GM21717 (cell line): Measurements from ENCODE around the gene PNKD.

Experiments used
- ATAC-seq: cut with Tn5 transposase; IDR thresholded peaks from one replicate; pipeline ENCODE4 v1.9.1; 2021; ENCODE audit warnings: mild to moderate bottlenecking, moderate library complexity; ENCODE audit not compliant: unreplicated experiment

Gene PNKD

DNA sequence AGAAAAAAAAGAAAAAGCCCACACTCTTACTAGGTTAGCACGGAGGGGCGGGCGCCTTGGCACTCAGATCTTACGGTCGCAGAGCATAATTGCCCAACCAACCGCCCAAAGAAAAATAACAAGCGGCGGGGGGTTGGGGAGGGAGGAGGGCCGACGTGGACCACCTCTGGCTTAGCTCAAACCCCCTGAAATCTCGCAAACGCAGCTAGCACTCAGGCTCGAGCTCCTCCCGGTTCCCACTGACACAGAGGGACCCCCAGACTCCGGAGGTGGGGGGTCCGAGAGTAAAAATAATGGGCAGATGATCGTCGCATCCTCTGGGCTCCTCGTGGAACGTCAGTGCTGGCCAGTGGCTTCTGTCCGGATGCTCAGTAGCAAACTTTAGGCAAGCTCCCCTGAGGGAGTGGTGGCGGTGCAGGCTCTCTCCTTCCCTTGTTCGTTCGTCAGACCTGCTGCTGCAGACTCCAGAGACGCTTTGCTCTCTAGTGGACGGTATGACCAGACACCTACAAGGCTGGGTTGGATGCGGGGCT lies 98.4 kb downstream of the PNKD start:
- no peak for ATAC-seq

DNA sequence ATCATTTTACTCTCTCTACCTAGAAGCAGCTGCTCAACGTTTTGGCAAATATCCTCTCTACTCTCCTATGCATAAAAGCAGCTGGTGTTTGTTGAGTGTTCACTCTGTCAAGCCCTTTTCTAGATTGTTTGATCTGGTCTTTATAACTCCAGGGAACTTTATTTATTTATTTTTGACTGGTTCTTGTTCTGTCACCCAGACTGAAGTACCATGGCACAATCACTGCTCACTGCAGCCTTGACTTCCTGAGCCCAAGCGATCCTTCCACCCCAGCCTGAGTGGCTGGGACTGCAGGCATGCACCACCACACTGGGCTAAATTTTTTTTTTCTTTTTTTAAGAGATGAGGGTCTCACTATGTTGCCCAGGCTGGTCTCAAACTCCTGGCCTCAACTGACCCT lies 99.0 kb downstream of the PNKD start:
- no peak for ATAC-seq

DNA sequence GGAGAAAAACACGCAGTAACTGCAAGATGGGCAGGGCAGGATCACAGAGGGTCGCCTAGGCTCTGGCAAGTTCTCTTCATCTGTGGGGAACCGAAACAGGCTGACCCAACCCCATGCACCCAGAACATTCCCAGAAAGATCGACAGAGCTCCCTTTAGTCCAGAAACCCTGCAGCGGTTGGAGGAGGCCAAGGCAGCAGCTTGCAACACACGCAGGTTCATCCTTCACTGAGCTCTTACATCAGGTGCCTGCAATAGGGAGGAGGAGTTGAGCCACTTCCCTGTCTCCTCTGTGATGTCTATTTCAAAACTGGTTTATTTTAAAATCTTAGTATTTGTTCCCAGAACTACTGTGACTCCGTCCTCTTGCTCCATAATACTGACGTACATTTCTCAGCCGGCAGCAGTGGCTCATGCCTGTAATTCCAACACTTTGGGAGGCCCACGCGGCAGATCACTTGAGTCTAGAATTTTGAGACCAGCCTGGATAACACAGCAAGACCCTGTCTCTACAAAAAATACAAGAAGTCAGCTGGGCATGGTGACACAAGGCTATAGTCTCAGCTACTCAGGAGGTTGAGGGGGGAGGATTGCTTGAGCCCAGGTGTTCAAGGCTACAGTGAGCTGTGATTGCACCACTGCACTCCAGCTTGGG lies 100.2 kb downstream of the PNKD start:
- no peak for ATAC-seq

DNA sequence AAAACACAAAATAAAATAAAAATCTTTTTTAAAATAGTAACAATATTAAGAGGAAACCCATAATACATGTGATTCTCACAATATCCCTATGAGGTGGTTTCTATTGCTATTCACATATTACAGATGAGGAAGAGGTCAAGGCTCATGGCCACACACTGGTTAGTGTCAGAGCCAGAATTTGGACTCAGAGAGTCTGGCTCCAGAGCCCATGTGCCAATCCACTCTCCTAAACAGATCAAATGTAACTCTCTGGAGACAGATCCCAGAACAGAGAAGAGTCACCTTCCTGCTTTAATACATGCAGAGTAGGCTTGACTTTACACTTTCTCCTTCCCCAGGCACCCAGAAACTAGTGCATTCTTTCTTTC lies 101.6 kb downstream of the PNKD start:
- ATAC-seq, result no peak

DNA sequence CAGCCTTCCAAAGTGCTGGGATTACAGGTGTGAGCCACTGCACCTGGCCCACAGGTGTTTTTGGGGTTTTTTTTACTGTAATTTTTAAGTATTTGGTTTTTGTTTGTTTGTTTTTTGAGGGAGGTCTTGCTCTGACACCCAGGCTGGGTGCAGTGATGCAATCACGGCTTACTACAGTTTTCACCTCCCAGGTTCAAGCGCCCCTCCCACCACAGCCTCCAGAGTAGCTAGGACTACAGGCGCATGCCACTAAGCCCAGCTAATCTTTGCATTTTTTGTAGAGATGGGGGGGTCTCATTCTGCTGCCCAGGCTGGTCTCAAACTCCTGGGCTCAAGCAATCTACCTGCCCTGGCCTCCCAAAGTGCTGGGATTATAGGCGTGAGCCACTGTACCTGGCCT lies 104.5 kb downstream of the PNKD start:
- no peak for ATAC-seq

DNA sequence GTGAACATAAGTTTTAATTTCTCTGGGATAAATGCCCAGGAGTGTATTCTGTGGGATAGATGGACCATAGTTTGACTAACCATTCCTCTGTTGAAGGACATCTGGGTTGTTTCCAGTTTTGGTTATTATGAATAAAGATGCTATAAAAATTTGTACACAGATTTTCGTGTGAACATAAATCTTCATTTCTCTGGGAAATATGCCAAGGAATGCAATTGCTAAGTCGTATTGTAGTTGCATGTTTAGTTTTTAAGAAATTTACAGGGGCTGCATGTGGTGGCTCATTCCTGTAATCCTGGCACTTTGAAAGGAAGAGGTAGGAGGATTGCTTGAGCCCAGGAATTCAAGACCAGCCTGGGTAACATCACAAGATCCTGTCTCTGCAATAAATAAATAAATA lies 104.9 kb downstream of the PNKD start:
- ATAC-seq, result no peak

DNA sequence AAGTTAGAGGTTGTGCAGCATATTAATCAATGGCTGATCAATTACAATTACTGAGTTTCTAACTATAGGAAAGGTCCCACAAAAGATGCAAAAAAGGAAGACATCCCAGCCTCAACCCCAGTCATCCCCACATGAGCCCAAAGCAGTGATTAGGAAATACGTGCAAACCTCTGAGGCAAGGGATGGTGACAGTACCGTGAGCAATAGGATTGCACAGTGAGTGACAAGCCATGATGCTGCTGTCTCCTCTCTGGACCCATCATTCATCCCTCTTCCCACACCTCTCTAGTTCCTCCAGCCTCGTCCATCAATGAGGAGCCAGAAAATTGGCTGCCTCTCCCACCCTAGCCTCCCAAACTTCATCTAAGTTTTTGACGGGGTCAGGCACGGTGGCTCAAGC lies 107.7 kb downstream of the PNKD start:
- no peak for ATAC-seq

GRCh38 chr2:218381916-218382366 lies 111.6 kb downstream of the PNKD start, which contains the start of gene SLC11A1:
Gene SLC11A1, plus strand, starts transcription at chr2:218382273. Its CDS starts 96 bp downstream, at chr2:218382369.
- ATAC-seq, result no peak

DNA sequence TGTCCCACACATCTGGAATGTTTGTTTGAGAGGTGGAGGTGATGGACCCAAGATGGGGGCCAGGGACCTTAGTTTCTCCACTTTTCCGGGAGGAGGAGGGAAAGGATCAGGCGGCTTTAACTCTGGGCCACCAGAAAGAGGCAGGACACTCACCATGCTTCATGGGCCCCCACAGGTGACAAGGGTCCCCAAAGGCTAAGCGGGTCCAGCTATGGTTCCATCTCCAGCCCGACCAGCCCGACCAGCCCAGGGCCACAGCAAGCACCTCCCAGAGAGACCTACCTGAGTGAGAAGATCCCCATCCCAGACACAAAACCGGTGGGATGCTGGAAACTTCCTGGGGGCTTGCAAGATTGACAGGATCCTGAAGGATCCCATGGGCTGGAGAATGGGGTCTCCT lies 112.5 kb downstream of the PNKD start:
- ATAC-seq, result no peak

DNA sequence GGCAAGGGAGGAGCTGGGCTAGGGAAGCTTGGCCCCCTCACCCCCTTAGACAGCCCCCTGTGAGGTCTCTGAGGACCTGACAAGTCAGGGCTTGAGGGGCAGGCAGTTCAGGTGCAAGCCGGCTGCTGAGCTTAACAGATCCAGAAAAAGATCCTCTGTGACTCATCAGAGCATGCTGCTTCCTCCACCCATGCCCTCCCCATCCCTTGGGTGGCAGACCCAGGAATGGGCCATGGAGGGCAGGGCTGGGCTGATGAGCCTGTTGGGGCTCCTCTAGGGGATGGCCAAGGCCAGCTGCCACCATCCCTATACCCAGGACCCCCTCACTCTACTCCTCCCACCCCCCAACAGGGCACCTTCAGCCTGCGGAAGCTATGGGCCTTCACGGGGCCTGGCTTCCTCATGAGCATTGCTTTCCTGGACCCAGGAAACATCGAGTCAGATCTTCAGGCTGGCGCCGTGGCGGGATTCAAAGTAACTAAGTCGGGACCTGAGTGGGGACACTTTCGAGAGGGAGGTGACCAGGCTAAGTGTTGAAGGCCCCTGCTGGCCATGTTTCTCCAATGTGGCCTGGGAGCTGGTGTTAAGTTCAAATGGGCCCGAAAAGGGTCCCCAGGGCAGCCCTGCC lies 113.7 kb downstream of the PNKD start:
- no peak for ATAC-seq

GRCh38 chr2:218384975-218385374 lies 114.7 kb downstream of the PNKD start:
- no peak for ATAC-seq

DNA sequence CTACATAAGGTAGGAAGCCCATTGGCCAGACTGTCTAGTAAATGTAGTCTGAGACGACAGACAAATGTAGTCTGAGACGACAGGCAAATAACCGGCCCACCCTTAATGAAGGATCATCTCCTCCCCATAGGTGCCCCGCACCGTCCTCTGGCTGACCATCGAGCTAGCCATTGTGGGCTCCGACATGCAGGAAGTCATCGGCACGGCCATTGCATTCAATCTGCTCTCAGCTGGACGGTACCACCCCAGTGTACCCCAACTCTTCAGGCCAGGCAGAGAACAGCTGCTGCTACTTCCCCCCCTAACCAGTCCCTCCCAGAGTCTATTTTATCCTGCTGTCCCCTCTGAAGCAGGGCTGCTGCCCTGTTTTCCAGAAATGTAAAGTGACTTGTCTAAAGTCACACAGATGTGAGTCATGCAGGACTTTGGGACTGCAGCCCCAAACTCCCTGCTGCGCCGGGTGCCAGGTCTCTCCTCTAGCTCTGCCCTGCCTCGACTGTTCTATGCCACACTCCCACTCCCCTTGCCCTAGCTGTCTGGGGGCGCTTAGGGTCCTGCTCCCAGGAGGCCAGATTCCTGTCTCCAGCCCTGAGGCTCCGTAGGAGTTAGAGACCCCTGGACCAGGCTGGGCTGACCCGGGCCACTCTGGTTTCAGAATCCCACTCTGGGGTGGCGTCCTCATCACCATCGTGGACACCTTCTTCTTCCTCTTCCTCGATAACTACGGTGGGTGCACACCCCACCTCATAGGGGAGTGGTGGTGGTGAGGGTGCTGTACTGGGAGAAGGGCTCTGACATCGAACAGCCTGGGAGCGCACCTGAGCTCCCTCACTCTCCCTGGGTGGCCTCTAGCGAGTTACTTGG lies 116.4 kb downstream of the PNKD start:
- no peak for ATAC-seq

DNA sequence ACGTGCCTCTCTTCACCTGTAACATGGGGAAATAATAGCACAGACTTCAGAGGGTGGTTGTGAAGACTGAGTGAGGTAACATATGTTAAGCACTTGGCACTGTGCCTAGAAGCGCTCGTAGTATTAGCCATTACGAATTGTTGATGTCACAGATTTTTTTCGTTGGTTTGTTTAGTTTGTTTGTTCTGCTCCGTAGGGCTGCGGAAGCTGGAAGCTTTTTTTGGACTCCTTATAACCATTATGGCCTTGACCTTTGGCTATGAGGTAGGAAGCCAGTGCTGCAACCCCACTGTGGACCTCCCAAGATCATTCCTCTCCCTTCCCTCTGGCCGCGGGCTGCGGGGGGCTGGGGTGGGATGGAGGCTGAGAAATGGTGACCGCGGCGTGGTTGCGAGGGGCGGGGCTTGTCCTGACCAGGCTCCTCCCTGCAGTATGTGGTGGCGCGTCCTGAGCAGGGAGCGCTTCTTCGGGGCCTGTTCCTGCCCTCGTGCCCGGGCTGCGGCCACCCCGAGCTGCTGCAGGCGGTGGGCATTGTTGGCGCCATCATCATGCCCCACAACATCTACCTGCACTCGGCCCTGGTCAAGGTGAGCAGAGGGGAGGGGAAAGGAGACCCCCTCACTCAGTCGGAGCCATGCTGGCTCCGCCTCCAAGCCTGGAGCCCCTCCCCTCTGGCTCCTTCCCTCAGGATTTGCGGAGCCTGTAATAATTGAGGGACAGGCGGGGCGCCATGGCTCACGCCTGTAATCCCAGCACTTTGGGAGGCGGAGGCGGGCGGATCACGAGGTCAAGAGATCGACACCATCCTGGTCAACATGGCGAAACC lies 117.3 kb downstream of the PNKD start:
- ATAC-seq, result no peak

DNA sequence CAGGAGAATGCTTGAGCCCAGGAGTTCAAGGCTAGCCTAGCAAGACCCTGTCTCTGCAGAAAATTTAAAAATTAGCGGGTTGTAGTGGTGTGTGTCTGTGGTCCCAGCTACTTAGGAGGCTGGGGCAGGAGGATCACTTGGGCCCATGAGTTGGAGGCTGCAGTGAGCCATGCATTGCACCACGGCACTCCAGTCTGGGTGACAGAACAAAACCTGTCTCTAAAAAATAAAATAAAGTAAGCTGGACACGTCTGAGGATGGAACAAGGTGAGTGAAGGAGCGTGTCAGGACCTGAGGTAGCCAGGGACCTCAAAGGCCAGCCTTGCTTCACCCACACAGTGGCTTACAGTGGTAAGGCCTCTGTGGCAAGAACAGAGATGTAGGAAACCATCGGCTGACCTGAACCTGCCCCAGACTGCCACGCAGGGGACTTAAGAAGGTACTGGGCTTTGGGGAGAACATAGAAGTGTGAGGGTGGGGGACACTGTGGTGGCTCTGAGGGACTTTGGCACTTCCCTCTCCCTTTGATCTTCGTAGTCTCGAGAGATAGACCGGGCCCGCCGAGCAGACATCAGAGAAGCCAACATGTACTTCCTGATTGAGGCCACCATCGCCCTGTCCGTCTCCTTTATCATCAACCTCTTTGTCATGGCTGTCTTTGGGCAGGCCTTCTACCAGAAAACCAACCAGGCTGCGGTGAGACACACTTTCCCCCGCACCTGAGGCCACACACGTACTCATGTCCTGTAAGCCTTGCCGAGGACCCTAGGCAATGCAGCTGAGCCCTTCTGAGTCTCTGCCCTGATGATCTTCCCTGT lies 119.2 kb downstream of the PNKD start:
- ATAC-seq, result no peak

- no peak for ATAC-seq
Observed at GRCh38 chr2:218391202-218391601, 120.9 kb downstream of the PNKD start.

GRCh38 chr2:218392459-218392858 lies 122.1 kb downstream of the PNKD start:
- no peak for ATAC-seq

GRCh38 chr2:218392891-218393462 lies 122.7 kb downstream of the PNKD start:
- no peak for ATAC-seq

DNA sequence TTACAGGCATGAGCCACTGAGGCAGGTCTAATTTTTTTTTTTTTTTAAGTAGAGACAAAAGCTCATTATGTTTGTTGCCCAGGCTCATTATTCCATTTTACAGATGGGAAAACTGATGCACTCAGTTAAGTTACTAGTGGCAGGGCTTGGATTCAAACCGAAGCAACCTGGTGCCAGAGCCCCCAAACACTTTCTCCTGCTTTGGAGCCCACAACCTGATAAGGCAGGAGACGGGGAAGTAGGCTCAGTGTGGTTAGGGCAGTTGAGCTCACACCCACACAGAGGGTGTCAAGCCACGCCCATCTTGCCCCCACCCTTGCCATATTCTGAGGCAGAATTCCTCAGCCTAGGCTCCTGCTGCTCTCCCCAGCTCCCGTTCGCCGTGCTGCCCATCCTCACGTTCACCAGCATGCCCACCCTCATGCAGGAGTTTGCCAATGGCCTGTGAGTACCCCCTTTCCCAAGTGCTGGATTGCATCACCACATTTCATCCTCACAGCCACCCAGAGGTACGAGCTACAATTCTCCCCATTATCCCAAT lies 123.5 kb downstream of the PNKD start:
- no peak for ATAC-seq
